ENCODE results near the gene TFPT. TPM values are rescaled to one million over a fixed set of nuclear protein-coding genes. Genes with fewer than 3 reads are reported as not detected.

Gene TFPT
- total and polyA plus RNA-seq, 2 of the 13 experiments (the other 11 are each of a cell fraction or from before 2014, with no cell fraction given): 8.4 to 10.7 TPM

GRCh38 chr19:54160182-54160811 is 44.8 kb upstream of the TFPT start (continued):
- TF ChIP-seq ZFP91 (CRISPR knock-in tag; IDR thresholded peaks at IDR 0.05; ENCODE audit: borderline replicate concordance): peak; percentile 12; the same call in 1 of the 2 replicates
- TF ChIP-seq POGZ (CRISPR knock-in tag; IDR thresholded peaks at IDR 0.05): 0 out of 2 replicates have a peak, but pooled peaks have one; percentile 6
- no peak for TF ChIP-seq NFYB (CRISPR knock-in tag; IDR thresholded peaks at IDR 0.05)
- no peak for TF ChIP-seq GTF2F1 (IDR thresholded peaks at IDR 0.05; ENCODE audit: low read length)
- no peak for TF ChIP-seq EED (CRISPR knock-in tag; IDR thresholded peaks at IDR 0.05)
- no peak for TF ChIP-seq ZNF484 (CRISPR knock-in tag; IDR thresholded peaks at IDR 0.05; ENCODE audit: borderline replicate concordance, low read depth)
- no peak for TF ChIP-seq SP4 (CRISPR knock-in tag; IDR thresholded peaks at IDR 0.05)
- TF ChIP-seq FOXJ3 (CRISPR knock-in tag; IDR thresholded peaks at IDR 0.05; ENCODE audit: borderline replicate concordance): no peak
- no peak for TF ChIP-seq ZNF10 (CRISPR knock-in tag; IDR thresholded peaks at IDR 0.05; ENCODE audit: borderline replicate concordance, low read depth)
- TF ChIP-seq, protein P1, sequence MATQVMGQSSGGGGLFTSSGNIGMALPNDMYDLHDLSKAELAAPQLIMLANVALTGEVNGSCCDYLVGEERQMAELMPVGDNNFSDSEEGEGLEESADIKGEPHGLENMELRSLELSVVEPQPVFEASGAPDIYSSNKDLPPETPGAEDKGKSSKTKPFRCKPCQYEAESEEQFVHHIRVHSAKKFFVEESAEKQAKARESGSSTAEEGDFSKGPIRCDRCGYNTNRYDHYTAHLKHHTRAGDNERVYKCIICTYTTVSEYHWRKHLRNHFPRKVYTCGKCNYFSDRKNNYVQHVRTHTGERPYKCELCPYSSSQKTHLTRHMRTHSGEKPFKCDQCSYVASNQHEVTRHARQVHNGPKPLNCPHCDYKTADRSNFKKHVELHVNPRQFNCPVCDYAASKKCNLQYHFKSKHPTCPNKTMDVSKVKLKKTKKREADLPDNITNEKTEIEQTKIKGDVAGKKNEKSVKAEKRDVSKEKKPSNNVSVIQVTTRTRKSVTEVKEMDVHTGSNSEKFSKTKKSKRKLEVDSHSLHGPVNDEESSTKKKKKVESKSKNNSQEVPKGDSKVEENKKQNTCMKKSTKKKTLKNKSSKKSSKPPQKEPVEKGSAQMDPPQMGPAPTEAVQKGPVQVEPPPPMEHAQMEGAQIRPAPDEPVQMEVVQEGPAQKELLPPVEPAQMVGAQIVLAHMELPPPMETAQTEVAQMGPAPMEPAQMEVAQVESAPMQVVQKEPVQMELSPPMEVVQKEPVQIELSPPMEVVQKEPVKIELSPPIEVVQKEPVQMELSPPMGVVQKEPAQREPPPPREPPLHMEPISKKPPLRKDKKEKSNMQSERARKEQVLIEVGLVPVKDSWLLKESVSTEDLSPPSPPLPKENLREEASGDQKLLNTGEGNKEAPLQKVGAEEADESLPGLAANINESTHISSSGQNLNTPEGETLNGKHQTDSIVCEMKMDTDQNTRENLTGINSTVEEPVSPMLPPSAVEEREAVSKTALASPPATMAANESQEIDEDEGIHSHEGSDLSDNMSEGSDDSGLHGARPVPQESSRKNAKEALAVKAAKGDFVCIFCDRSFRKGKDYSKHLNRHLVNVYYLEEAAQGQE (IDR thresholded peaks at IDR 0.05; ENCODE audit: borderline replicate concordance in 1 of 2, low read depth in 1 of 2, low read length in 2 of 2): no peak
- no peak for TF ChIP-seq ZKSCAN8 (CRISPR knock-in tag; IDR thresholded peaks at IDR 0.05; ENCODE audit: borderline replicate concordance)
- no peak for TF ChIP-seq PAWR (CRISPR knock-in tag; IDR thresholded peaks at IDR 0.05; ENCODE audit: borderline replicate concordance)
- no peak for TF ChIP-seq SOX5 (CRISPR knock-in tag; IDR thresholded peaks at IDR 0.05; ENCODE audit: borderline replicate concordance)
- TF ChIP-seq IKZF4 (CRISPR knock-in tag; IDR thresholded peaks at IDR 0.05; ENCODE audit: borderline replicate concordance, low read depth, not compliant biosample characterization): no peak
- no peak for TF ChIP-seq ZFY (CRISPR knock-in tag; IDR thresholded peaks at IDR 0.05)
- no peak for TF ChIP-seq ZC3H13 (CRISPR knock-in tag; IDR thresholded peaks at IDR 0.05)
- 0 out of 2 replicates have a peak, but pooled peaks have one; percentile 47 for TF ChIP-seq ZKSCAN5 (CRISPR knock-in tag; IDR thresholded peaks at IDR 0.05)
- no peak; the same call in 1 of the 2 replicates for TF ChIP-seq SALL1 (CRISPR knock-in tag; IDR thresholded peaks at IDR 0.05)
- no peak for TF ChIP-seq SRSF4 (IDR thresholded peaks at IDR 0.05; ENCODE audit: low read depth, low read length, poor library complexity, severe bottlenecking)
- TF ChIP-seq PBX3 (CRISPR knock-in tag; IDR thresholded peaks at IDR 0.05; ENCODE audit: borderline replicate concordance): no peak
- no peak for TF ChIP-seq CAMTA2 (CRISPR knock-in tag; IDR thresholded peaks at IDR 0.05; ENCODE audit: borderline replicate concordance)
- TF ChIP-seq TCF12 (IDR thresholded peaks at IDR 0.05): no peak
- no peak for TF ChIP-seq TCF12 (CRISPR knock-in tag; IDR thresholded peaks at IDR 0.05)
- TF ChIP-seq MAFF (IDR thresholded peaks at IDR 0.05; ENCODE audit: low read depth, low read length): no peak
- TF ChIP-seq MBNL3 (CRISPR knock-in tag; conservative IDR thresholded peaks at IDR 0.05): no peak
